HG02852 (cell line): Measurements from ENCODE around the gene GALNT18.
"Not testable (repeated sequence)": the region's sequence is repeated elsewhere in the genome, so short reads cannot be mapped to it uniquely, and the experiment has no call there.

Experiments
- ATAC-seq: cut with Tn5 transposase; IDR thresholded peaks from one replicate; pipeline ENCODE4 v1.9.1; 2021; ENCODE audit warnings: mild to moderate bottlenecking, moderate library complexity; ENCODE audit not compliant: unreplicated experiment

GALNT18 gene

DNA sequence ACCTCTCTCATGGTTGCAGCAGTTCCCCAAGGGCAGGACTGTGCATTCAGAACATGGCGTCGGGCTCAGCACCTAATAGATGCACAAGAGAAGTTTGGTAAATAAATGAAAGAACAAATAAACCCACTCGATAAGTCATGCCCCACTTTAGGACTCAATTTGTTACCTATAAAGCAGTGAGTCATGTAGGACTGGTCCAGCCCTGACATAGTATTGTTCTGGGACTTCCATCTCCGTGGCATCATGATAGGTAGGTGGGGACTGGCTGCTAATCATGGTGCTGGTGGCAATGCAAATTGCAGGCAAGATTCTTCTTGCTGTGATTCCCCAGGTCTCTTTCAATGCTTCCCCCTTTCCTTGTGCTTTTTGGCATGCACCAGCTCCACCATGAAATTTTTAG is 150.6 kb downstream of the GALNT18 start:
- no peak for ATAC-seq

DNA sequence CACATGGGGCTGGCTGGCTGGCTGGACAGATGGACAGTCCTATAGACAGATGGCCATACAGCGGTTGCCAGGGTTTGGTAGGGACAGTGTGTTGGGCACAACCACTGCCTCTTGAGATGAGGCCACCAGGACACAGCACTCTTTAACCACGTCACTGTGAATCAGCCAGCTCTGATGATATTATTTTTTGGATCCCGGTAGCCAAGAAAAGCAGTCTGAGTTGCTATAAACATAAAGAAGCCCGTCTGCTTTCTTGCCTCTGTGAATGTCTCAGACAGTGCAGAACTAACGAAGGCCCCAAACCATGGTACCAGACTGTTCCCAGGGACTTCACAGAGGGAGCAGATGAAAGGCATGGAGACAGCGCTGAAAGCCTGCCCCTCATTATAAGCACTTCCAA is 152.9 kb downstream of the GALNT18 start:
- ATAC-seq: no peak

DNA sequence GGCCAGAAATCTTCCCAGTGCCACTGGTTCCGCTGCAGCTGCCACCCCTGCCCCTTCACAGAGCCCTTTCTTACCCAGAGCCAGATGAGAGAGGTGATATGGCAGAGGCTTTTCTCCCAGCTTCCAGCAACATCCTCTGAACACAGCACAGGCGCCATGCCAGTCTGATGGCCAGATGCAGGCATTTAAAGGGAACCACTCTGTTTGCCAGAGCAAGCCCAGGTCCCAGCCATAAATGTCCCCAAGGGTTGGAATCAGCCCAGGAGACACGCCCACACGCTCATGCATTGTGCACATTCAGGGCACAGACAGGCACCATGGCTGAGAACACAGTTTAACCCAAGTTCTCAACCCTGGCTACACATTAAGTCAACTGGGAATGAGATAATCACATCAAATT is 154.5 kb downstream of the GALNT18 start:
- ATAC-seq: no peak

DNA sequence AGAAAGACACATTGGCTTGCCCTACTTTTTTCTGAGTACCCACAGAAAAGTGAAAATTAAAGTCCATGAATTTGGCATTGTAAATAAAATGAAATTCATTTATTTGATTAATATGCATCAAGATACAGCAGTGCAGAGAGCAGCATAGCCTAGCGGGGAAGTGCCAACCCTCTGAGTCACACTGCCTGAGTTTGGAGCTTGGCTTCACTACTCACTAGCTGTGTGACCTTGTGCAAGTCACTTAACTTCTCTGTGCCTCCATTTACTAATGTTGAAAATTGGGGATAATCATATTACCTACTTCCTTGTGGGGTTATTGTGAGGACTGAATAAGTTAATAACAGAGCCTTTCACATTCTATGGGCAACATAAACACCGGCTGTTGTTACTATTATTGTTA is 157.2 kb downstream of the GALNT18 start:
- no peak for ATAC-seq

DNA sequence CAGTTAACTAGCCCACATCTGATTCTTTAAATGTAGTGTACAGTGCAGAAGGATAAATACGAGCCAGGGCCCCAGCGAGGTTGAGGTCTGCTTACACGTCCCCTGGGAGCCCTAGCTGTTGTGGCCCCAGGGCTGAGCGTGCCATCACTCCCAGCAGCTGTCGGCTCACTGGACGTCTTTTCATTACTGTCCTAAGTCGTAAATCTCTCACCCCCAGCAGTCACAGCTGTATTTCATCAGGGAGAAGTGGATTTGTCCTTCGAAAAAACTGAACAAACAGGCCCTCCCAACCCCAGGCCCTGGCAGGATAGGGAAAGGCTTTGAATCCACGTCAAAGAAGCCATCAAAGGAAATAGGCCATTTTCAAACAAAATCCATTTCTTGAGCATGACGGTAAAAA is 158.4 kb downstream of the GALNT18 start:
- no peak for ATAC-seq

DNA sequence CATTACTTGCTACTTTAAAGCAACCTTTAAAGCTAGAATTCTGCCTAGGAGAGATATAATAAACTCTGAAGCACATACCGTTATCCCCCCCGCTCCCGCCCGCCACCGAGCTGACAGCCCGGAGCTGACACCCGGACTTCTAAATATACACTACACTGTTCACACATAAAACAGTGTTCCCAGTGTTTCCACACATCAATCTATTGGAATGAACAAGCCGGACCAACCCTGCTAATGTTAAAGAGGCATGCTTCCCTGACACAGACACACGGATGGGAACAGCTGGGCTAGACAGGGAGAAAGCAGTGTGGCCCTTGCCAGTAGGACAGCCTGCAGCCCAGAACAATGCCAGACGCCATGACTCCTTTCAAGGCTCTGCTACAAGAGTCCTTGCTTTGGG is 160.3 kb downstream of the GALNT18 start:
- ATAC-seq: no peak

DNA sequence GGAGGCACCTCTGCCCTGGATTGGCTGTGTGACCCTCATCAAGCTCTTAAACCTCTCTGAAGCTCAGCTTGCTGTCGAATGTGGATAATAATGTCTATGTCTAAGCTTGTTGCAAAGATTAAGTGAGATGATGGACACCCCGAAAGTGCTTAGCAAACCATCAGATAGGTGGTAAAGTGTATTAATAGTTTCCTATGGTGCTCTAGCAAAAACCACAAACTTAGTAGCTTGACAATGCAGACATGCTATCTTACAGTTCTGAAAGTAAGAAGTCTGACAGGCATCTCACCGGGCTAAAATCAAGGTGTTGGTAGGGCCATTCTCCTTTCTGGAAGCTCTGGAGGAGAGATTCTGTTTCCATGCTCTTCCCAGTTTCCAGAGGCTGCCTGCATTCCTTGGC is 162.2 kb downstream of the GALNT18 start:
- no peak for ATAC-seq

DNA sequence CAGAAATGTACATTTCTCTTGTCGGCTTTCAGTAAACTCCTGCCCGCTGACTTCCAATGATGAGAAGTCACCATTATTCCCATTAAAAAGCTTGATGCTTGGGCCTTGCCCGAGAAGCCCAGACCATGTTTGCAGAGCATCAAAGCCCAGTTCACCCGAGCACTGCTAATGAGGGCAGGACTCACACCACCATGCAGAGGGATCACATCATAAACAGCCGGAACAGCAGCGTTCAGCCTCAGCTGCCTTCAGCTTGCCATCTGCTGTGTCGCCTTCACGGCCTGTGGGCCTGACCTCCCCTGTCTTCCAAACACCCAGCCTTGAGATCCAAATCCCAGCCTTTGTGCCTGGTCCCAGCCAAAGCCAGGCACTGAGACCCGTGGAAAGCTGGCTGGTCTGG is 163.3 kb downstream of the GALNT18 start:
- no peak for ATAC-seq

DNA sequence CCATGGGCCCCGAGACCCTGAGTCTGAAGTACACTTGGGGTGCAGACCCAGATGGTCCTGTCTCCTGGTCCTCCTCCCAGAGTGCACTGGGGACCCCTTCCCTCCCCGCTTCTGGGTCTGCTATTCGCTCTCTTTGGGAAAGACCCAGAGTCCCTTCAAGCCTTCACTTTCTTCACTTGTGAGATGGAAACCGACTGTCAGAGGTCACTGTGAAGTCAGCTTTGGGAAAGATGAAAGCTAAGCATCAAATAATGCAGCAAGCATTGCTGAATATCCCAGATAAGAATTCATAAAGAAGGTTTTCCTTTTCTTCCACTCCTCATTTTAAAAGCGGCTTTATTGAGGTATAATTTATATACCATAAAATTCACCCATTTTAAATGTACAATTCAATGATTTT is 163.8 kb downstream of the GALNT18 start:
- ATAC-seq: no peak

DNA sequence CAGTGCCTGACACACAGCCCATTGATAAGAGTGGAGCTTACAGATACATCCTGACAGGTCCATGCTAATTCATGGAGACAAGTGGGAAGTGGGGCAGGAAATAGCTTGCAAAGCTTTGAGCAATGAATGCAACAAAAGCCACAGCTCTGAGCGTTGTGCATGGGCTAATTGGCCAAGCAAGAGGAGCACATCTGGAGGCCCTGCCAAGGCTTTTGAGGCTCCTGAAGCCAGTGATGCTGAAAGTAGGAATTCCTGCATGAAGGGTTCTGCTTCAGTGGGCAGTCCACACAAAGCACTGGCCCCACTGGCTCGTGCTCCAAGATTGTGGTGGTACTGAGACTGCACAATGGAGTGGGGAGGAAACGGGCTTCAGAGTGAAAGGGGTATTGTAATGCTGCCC is 164.9 kb downstream of the GALNT18 start:
- no peak for ATAC-seq

DNA sequence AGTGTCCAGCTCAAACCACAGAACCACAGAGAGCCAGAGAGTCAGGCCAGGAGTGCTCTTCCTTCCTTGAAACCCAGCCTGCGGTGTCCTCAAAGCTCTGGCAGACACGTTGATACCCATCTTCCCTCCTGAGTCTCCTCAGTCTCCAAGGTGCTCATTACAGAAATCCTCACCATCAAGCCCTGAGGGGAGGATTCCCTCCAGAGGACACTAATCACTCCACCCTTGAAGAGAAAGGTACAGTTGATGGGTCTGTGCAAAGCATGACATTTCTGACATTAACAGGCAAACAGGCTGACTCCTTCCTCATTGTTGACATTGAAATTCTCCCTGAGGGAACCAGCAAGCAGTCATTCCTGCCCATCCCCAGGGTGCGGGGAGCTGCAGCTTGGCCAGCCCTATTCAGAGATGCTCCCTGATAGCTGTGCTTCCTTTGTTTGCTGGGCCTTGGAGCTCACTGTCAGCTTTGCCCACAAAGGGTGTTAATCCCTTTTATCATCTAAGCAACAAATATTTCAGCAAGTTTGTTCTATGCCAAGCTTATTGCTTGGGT is 167.1 kb downstream of the GALNT18 start:
- ATAC-seq: no peak

DNA sequence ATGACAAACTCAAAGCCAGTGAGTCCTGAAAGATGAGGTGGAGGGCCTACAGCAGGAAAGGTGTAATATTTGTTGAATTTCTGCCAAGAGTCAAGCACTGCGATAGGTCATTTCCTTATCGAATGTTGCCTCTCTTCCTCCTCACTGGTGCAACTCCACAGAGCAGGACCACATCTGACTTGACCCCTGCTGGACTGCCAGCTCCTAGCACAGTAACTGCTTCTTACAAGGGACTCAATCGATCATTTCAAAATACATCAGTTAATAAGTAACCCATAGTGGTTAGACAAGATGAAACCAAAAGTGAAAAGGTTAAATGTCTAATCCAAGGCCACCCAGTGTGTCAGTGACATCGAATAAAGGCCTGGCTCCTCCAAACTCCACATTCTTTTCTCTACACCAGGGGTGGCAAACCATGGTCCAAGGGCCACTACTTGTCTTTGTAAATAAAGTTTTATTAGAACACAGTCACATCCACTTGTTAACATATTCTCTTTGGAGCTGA is 170.3 kb downstream of the GALNT18 start:
- ATAC-seq: peak; percentile 87

DNA sequence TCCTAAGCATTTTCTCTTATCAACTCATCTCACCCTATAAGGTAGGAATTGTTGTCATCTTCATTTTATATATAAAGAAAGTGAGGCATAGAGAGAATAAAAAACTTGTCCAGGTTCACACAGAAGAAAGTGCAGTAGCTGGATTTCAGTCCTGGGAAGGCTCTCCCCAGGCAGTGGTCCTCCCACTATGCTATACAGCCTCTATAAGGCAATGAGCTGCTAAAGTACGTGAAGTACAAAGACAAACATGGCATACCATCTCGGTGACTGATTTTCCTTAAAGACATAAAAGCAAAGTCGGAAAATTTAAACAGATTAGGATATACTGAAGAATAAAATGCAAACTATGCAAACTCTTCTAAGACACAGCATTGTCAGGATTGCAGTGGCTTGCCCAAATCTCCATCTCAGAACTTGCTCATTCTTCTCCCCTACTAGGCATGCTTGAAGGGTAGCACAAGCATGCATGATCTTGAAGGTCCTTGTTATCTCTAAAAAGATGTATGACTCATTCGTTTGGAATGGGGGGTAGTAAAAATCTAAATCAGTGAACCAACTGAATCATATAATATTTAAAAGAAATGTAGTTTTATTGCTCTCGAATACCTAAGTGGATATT is 171.0 kb downstream of the GALNT18 start:
- no peak for ATAC-seq

DNA sequence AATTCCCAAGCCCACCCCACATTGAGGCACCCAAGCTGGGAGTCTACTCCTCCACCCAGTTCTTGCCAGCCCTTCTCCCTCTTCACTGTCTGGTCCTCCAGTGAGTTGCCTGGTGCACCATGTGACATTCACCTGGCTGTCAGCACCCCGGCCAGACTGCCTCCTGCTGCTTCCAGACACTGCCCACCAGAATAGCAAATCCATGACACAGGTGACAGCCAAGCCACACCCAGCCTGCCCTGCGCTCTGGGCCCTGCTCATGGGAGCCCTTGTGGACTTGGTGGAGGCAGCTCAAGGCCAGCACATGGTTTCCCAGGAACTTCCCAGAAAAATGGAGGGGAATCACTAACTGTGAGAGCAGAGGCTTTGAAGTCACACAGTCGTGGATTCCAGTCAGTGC is 172.5 kb downstream of the GALNT18 start:
- ATAC-seq: no peak

DNA sequence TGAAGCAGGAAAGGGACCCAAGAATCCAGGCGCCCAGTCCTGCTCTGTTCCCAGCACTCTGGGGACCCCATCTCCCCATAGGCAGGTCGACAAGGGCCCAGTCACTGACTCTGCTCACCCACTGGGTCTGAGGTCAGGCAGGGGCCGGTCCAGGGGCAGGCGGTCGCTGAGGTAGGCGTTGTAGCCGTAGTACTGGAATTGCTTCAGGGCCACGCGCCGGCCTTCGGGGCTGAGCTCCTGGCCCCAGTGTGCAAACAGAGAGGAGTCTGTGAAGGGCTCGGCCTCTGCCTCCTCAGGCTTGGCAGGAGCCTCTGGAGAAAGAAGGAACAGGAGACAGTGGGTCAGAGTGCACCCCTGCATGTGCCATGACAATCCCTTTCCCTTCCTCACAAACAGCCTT is 173.2 kb downstream of the GALNT18 start:
- ATAC-seq: no peak

DNA sequence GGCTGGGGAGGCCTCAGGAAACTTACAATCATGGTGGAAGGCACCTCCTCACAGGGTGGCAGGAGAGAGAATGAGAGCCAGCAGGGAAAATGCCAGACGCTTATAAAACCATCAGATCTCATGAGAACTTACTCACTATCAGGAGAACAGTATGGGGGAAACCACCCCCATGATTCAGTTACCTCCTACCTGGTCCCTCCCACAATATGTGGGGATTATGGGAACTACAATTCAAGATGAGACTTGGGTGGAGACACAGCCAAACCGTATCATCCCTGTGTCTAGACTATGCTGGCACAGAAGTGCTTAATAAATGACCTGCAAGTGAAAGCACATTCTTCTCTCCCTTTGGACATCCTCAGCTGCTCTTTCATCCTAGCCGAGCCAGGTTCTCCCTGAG is 174.2 kb downstream of the GALNT18 start:
- not testable (repeated sequence) for ATAC-seq

DNA sequence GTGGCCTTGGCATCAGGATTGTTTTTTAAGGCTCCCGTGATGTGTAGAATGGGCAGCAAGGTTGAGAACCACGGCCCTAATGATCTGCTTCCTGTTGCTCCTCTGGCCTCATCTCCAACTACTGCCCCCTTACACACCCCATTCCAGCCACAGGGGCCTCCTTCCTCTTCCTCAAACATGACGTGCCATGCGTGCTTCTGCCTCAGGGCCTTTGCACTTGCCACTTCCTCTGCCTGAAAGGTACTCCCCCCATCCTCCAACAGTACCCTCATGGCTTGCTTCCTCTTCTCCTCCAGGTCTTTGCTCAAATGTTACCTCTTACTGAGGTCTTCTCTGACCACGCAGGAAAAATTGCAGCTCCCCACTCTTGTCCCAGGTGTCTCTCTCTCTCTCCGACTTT is 174.8 kb downstream of the GALNT18 start:
- ATAC-seq: no peak

DNA sequence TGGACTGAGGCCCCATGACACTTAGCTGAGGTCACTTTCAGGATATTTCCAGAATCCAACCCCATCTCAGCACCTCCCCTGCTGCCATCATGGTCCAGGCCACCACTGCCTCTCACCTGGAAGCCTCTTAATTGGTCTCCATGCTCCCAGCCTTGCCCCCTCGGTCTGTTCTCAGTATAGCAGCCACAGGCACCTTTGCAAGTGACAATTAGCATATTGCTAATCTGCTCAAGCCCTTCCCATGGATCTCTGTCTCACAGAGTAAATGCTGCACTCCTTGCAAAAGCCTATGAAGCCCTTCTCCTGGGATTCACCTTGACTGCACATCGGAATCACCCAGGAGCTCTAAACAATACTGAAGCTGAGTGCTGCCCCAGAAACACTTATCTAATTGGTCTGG is 175.2 kb downstream of the GALNT18 start:
- ATAC-seq: no peak

DNA sequence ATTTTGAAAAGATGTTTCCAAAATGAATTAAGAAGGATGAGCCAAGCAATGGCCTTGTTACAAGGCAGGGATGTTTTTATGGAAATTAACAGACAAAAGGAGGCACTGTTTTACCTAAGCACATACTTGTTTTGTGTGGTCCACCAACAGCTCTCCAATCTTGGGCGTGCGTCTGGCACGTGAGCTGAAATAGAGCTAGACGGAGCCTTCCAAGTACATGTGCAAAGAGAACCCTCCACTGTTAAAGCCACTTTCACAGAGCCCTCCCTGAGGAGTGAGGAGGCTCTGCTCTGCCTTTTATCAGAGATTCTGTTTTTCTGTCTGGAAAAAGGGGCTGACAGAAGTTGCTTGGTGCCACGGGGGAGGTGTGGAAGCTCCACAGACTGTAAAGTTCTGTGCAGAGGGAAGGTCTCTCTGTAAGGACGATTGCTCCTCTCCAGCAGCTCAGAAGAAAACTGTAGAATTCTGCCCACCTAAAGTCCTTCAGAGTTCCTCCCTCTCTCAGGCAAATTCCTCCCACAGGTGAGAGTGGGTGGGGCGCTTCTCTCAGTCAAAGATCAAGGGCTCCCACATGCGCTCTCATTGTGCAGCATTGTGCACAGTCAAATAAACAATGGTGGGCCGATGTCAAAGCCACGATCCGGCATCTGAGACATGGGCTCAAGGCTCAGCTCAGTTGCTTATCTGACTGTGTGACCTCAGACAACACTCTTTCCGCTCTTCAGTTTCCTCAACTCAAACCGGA is 176.2 kb downstream of the GALNT18 start:
- ATAC-seq: no peak

DNA sequence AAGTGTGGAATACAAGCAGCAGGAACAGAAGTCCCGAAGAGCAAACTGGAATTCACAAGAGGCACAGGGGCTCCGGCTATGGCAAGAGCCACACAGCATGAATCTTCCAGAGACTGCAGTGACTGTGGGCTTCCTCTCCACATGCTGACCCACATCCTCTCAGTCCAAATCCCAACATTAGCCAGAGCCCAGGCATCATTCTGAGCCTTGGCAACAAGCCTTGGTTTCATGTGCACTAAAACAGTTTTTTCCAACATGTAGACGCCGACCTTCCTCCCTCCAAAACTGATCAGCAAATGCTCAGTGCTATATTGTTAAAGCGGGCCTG is 177.0 kb downstream of the GALNT18 start:
- ATAC-seq: no peak

DNA sequence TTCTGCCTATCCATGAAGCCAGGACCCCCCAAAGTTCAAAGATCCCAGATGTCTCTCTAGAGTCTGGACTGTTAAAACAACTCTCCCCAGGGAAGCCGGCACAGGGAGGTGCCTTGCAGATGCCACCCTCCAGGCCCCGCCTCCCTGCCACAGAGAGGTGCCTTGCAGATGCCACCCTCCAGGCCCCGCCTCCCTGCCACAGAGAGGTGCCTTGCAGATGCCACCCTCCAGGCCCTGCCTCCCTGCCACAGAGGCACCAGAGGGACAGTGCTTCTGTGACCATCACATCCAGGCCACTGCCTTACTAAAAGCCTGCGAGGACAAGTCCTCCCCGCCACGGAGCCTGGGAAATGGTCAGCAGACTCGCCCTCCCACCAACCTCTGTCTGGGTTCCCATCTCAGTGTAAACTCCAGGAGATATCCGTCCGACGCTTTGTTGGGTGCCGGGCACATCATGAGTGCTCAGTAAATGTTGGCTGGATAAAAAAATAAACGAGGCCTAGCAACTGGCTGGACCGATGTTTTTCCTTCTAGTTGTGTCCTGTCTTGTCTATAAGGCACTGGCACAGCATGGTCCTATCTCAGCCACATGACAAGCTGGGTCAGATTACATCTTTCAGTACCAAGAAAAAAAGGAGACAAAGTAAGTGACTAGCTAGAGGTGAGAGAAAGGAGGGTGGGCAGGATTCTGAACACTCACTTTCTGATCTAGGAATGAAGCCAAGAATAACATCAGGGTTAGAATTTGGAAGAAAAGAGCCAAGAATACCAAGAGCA is 177.6 kb downstream of the GALNT18 start:
- no peak for ATAC-seq

DNA sequence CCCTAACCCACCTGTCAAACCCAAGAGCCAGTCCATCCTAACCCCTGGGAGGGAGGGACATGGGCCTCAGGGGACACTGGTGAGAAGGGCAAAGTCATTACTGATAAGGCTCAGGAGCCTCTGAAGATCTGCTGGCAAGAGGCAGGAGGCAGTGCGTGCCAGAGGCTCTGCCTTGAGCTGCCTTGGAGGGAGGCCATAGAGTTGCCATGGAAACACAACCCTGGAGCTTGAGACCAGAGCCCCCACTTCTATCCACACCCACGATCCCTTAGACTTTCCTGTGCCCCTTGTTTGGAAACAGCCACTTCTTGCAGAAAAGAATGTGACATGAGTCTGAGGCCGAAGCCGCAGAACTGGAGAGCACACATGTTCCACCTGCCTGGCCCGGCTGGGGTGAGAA is 179.0 kb downstream of the GALNT18 start:
- ATAC-seq: no peak
